HG02588 (cell line): ENCODE data around the gene HDX.
"Not testable (repeated sequence)": the region's sequence is repeated elsewhere in the genome, so short reads cannot be mapped to it uniquely, and the experiment has no call there.

Experiments
- ATAC-seq: cut with Tn5 transposase; IDR thresholded peaks from one replicate; pipeline ENCODE4 v1.9.1; 2021; ENCODE audit warnings: mild to moderate bottlenecking, moderate library complexity; ENCODE audit not compliant: unreplicated experiment

Gene HDX

GRCh38 chrX:84501798-84502628 is at the start of gene HDX:
TSS of gene HDX (minus strand) at chrX:84502453. CDS start at chrX:84475397, 27,056 bp downstream.
- peak; percentile 92 for ATAC-seq

- ATAC-seq: not testable (repeated sequence)
Observed at GRCh38 chrX:84541315-84541714, 39.1 kb upstream of the HDX start.

- ATAC-seq: not testable (repeated sequence)
Observed at GRCh38 chrX:84537627-84538026, 35.4 kb upstream of the HDX start.

GRCh38 chrX:84488426-84488825 is 13.8 kb downstream of the HDX start:
- ATAC-seq: no peak

GRCh38 chrX:84487365-84488353 is 14.6 kb downstream of the HDX start:
- peak; percentile 100 for ATAC-seq

GRCh38 chrX:84479086-84479485 is 23.2 kb downstream of the HDX start:
- no peak for ATAC-seq

- no peak for ATAC-seq
Observed at GRCh38 chrX:84477114-84477513, 25.1 kb downstream of the HDX start.

GRCh38 chrX:84475596-84475995 is 26.7 kb downstream of the HDX start:
- ATAC-seq: no peak

- no peak for ATAC-seq
Observed at GRCh38 chrX:84475101-84475500, 27.2 kb downstream of the HDX start.

GRCh38 chrX:84469226-84469625 is 33.0 kb downstream of the HDX start:
- no peak for ATAC-seq

- no peak for ATAC-seq
Observed at GRCh38 chrX:84467898-84468297, 34.4 kb downstream of the HDX start.

- no peak for ATAC-seq
Observed at GRCh38 chrX:84453351-84454246, 48.7 kb downstream of the HDX start.

- no peak for ATAC-seq
Observed at GRCh38 chrX:84441143-84441542, 61.1 kb downstream of the HDX start.

GRCh38 chrX:84415140-84415539 is 87.1 kb downstream of the HDX start:
- no peak for ATAC-seq

GRCh38 chrX:84363663-84364062 is 138.6 kb downstream of the HDX start:
- ATAC-seq: no peak

- no peak for ATAC-seq
Observed at GRCh38 chrX:84363051-84363450, 139.2 kb downstream of the HDX start.

- no peak for ATAC-seq
Observed at GRCh38 chrX:84362184-84362838, 139.9 kb downstream of the HDX start.

GRCh38 chrX:84358271-84358670 is 144.0 kb downstream of the HDX start:
- ATAC-seq: no peak

GRCh38 chrX:84357296-84357695 is 145.0 kb downstream of the HDX start:
- ATAC-seq: no peak

- no peak for ATAC-seq
Observed at GRCh38 chrX:84340968-84341367, 161.3 kb downstream of the HDX start.
